HG03175 (cell line): ENCODE data around the gene DNAH12.
"Not testable (repeated sequence)": the region's sequence is repeated elsewhere in the genome, so short reads cannot be mapped to it uniquely, and the experiment has no call there.

Experiments used
- ATAC-seq: cut with Tn5 transposase; IDR thresholded peaks from one replicate; pipeline ENCODE4 v1.9.1; 2021; ENCODE audit warnings: mild to moderate bottlenecking, moderate library complexity; ENCODE audit not compliant: unreplicated experiment

DNAH12 gene

DNA sequence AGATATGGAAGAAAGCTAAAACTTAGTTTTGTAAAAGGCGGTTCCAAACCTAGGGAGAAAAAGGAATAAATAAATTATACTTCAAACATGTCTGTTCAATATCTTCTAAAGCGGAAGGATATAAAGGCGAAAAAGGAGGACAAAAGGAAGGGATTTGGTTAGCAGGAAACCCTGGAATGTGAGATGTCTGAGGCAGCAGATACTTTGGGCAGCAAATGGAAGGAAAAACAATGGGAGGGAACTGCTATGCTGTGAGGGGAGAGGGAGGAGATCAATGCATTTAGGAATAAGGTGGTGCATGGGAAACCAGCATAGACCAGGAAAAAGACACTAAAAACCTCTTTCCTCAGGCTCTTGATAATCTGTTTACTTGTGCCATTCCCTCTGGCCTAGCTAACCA is 120.8 kb downstream of the DNAH12 start:
- no peak for ATAC-seq

DNA sequence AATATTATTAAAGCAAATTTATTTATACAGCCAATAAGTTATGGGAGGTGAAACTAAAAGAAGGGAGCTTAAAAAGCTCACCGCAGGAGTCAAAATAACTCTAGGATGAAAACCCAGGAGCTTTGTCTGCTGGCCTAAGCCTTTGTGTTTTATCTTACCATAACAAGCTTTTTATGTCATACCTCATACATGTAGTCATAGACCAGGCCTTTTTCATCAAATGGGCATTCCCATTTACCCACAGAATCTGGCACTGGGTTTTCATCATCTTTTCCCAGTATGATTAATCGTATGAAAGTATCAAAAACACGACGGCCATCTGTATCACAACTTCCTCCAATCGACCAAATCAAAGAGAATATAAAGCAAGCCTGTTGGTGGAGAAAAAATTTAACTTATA is 122.8 kb downstream of the DNAH12 start:
- no peak for ATAC-seq

DNA sequence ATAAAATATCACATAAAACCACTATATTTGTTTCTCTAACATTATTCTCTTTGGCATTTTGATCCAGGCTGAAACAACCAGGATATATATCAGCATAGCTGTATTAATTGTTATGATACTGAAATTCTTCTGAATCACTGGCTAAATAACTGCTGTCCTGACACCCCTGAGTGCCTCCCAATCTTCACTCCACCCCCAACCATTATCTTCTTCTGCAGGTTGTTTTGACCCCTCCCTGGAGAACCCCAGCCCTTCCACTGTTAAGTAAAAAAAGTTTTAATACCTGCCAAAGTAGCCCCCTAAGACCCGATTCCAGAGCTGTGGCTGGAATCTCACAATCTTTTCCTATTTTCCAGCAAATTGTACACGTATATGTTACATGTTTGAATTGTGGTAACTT is 124.1 kb downstream of the DNAH12 start:
- no peak for ATAC-seq

DNA sequence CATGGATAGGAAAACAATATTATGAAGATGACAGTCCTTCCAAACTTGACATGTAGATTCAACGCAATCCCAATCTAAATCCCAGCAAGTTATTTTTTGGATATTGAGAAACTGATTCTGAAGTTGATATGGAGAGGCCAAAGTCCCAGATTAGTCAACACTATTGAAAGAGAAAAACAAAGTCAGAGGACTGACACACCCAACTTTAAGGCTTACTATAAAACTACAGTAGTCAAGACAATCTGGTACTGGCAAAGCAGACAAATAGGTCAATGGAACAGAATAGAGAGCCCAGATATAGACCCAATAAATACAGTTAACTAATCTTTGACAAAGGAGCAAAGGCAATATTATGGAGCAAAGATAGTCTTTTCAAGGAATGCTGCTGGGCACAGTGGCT is 132.4 kb downstream of the DNAH12 start:
- ATAC-seq: no peak

DNA sequence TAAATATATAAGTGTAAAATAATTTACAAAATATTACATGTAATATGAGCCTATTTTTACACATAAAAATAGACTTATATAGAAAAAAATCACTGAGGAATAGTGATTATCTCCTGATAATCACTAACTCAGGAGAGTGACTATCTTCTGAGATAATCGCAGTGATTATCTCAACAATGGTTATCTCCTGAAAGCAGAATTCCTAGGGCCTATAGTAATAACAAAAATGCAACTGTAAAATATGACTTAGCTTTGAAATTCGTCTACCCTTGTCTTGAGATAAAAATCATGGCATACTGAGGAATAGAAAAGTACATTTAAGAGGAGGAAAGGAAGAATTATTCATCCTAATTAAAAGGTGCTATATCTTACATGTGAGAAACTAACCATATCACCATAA is 134.7 kb downstream of the DNAH12 start:
- no peak for ATAC-seq

DNA sequence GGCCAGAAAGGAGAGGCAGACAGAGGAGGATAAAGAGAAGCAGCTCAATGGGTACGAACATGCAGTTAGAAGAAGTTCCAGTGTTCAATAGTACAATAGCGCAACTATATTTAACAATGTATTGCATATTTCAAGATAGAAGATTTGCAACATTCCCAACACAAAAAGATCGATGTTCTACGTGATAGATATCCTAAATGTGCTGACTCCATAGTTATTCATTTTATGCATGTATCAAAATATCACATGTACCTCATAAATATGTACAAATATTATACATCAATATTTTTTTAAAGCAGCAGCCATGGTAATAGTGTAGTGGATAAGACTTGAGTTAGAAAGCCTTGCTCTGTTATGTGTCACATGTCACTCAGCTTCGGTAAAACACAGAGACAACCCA is 141.5 kb downstream of the DNAH12 start:
- ATAC-seq: no peak

DNA sequence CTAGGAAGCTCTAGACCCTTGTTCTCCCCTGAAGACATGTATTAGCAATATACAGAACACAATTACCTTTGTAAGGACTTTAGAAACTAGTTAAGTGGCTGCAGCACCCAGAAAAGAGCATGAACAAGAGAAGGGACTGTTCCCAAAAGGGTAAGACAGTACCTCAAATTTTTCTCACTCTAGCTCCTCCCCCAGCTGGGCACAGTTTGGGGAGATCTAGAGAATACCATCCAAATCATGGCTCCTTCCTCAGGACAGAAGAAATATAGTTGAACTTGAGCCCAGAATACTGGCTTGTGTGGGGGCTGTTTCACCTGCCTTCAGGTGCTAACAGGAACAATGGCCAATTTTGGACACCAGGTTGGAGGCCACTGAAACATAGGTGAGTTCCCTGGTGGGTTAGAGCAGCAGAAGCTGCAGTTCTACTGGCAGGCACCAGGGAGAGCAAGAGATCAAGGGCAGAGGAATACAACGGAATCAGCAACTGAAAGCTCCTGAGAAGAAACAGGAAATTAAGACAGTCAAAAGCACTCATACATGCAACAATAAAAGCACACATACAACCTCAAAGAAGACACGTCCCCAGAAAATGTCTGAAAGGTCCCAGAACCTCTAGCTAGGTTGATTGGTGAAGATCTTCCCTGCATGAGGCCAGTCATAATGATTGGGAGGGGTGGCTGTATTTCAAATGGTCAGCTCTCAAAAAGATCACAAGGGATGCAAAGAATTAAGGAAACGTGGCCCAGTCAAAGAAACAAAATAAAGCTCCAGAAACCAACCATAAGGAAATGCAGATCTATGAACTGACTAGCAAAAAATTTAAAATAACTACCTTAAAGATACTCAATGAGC is 146.7 kb downstream of the DNAH12 start:
- peak; percentile 98 for ATAC-seq

DNA sequence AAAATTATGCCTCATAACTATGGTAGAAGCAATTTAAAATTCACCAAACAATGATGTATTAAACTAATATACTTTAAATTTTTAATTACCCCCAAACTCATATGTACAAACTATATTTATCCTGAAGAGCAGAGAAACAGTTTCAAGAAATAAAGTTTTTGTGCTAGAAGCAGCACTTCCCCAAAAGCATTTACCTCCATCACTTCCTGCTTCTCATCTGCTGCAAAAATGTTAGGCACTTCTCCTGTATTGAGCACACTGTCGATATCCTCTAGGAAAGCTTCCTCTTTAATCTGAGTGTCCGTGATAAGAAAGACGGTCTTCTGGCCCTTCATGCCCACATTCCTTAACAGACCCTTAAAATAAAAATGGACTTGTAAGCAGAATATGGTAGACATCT is 150.2 kb downstream of the DNAH12 start:
- ATAC-seq: no peak

DNA sequence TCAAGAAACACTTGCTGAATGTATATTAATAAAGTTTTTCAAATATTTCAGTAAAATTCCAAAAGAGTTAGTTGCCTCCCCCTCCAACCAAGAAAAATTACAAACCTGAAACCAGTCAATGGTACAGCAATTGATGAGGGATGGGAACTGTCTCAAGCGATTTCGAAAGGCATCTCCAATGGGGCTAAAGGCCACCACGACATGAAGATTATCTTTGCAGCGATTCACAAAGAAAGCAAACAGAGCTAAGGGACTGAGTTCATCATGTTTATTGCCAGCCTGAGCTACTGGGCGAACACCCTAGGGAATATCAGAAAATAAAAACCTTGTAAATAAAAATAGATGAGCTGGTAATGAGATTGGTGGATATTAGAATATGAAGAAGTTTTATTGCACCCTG is 152.4 kb downstream of the DNAH12 start:
- ATAC-seq: no peak

DNA sequence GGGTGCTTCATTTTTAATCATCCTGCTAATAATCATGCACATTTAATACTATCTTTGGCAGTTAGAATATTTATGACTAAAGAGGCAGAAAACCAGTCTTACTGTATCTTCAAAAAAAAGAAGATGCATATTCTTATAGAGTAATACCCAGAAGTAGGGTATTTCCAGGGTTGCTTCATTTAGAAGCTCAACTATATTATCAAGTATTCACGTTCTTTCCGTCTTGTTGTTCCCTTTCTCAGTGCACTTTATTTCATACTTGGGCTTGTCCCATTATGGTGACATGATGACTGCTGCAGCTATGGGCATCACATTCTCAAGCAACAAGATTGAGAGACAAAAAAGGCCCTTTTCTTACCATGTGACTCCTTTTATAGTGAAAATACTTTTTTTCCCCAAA is 154.9 kb downstream of the DNAH12 start:
- ATAC-seq: no peak

DNA sequence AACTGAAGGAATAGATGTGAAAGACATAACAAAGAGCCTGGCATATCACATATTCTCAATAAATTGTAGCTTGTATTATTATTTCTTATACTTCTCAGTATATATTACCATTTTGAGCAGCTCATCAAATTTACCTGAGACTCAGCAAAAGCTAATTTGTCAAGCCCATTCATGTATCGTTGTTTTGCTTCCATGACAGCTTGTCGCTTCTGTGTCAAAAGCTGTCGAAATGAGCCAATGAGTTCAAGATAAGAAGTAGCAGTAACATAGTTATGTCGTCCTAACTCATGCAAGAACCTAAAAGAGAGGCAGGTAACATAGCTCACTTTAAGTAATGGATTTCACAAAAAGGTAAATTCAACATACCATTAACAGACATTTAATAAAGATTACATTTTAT is 157.8 kb downstream of the DNAH12 start:
- no peak for ATAC-seq

DNA sequence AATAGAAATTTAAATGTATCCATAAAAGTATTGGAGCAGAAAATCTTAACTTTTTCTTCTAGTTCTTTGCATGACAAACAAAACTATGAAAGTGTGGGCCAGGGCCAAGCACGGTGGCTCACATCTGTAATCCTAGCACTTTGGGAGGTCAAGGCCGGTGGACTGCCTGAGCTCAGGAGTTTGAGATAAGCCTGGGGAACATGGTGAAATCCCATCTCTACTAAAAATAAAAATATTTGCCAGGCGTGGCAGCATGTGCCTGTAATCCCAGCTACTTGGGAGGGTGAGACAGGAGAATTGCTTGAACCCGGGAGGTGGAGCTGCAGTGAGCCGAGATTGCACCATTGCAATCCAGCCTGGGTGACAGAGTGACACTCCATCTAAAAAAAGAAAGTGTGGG is 158.6 kb downstream of the DNAH12 start:
- ATAC-seq: no peak

DNA sequence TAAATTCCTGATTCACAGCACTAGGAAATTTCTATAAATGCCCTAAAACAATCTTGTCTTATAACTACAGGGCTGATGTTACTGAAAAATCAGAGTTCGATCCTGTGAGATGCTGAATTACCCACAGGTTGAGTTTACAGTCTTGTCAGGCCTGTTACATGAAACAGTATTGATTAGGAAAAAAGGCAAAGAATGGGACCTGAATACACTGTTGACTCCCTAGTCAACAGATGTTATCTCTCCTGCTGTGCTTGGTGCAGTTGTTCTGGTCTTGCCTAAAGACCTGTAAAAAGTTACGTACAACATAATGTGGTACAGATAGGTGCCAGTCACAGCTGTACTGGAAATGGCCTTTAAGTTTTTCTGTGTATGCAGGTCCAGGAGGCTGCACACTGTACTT is 160.3 kb downstream of the DNAH12 start:
- no peak for ATAC-seq

DNA sequence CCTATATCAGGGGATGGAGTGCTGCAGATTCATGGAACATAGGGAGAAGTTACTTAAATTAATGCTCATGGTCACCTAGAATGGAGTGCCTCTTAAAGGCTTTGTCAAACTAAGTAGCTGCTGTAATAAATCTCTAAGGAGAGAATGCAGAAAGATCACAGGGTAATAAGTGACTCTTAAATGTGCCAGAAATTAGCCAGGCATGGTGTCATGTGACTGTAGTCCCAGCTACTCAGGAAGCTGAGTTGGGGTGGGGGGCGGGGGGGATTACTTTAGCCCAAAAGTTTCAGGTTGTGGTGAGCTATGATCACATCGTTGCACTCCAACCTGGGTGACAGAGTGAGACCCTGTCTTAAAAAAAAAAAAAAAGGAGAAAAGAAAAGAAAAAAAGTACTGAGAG is 160.7 kb downstream of the DNAH12 start:
- no peak for ATAC-seq

DNA sequence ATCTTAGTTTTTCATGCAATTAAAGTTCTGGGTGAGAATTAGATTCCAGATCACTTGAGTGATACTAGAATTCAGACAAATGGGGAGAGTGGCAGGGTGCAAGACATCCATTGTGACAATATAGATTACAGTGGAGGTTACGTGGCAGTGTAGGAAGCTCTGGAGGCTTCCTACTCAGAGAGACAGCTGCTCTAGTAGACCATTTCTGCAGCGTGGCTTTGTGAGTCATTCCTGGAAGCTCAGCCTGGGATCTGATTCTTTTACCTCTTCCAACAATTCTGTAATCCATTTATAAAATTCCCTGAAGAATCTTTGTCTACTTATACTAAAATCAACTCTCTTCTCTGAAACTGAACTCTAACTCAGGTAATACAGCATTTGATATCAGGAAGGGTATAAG is 161.2 kb downstream of the DNAH12 start:
- no peak for ATAC-seq

DNA sequence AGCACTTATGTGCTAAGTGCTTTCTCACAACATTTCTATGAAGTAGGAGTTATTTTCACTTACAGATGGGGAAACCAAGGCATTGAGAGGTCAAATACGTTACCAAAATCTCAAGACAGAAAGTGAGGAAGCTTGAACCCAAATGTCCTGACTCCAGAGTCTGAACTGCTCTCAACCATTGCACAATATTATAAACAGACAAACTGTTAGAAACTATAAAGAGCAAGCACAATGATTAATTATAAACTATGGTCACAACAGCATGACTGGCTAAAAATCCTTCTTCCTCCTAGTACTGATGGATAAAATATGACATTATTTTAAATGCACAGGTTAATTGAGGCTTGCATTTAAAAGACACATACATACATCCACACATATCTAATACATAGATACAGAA is 173.8 kb downstream of the DNAH12 start:
- no peak for ATAC-seq

DNA sequence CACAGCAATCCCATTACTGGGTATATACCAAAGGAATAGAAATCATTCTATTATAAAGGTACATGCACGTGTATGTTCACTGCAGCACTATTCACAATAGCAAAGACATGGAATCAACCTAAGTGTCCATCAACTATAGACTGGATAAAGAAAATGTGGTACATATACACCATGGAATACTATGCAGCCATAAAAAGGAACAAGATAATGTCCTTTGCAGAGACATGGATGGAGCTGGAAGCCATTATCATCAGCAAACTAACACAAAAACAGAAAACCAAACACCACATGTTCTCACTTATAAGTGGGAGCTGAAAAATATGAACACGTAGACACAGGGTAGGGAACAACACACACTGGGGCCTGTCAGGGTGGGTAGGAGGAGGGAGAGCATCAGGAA is 179.1 kb downstream of the DNAH12 start:
- ATAC-seq: not testable (repeated sequence)

DNA sequence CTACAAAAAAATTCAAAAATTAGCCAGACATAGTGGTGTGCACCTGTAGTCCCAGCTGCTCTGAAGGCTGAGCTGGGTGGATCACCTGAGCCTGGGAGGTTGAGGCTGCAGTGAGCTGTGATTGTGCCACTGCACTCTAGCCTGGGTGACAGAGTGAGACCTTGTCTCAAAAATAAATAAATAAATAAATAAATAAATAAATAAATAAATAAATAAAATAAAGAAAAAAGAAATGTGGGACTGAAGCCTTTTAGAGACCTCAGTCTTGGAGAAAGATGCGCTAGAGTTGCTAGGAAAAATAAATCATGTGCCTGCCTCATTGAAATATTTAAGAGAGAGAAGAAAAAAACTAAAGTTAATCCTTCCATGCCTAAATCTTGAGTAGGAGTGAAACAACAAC is 187.9 kb downstream of the DNAH12 start:
- ATAC-seq: not testable (repeated sequence)

DNA sequence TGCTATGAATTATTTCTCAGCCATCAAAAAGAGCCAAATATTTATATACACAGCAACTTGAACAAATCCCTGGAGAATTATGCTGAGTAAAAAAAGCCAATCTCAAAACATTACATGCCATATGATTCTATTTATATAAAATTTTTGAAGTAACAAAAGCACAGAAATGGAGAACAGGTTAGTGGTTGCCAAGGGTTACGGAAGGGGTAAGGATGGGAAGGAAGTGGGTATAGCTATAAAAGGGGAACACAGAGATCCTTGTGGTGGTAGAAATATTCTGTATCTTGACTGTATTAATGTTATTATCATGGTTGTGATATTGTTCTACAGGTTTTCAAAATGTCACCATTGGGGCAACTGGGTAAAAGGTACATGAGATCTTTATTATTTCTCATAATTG is 189.4 kb downstream of the DNAH12 start:
- ATAC-seq: no peak

DNA sequence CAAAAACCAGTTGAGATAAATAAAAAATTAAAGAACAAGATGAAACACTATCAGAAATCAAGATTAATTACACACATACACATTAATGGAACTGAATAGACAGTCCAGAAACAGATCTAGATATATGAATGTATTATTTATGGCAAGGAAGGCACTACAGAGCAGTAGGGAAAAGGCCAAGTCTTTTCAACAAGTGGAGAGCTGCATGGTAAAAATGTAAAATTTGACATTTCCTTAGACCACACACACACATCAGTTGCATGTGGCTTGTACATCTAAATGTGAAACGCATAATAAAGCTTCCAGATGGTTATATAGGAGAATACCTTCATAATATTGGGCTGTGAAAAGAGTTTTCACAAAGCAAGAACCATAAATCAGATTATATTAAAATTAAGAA is 193.9 kb downstream of the DNAH12 start:
- ATAC-seq: no peak

DNA sequence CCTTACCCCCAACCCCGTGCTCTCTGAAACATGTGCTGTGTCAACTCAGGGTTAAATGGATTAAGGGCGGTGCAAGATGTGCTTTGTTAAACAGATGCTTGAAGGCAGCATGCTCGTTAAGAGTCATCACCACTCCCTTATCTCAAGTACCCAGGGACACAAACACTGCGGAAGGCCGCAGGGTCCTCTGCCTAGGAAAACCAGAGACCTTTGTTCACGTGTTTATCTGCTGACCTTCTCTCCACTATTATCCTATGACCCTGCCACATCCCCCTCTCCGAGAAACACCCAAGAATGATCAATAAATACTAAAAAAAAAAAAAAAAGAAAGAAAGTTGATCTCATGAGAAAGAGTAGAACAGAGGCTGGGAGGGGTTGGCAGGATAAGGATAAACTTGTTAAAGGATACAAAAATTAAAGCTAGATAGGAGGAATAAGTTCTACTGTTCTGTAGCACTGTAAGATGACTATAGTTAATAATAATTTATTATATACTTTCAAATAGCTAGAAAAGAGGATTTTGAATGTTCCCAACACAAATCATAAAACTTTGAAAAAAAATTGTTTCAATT is 205.0 kb downstream of the DNAH12 start:
- ATAC-seq: not testable (repeated sequence)

DNA sequence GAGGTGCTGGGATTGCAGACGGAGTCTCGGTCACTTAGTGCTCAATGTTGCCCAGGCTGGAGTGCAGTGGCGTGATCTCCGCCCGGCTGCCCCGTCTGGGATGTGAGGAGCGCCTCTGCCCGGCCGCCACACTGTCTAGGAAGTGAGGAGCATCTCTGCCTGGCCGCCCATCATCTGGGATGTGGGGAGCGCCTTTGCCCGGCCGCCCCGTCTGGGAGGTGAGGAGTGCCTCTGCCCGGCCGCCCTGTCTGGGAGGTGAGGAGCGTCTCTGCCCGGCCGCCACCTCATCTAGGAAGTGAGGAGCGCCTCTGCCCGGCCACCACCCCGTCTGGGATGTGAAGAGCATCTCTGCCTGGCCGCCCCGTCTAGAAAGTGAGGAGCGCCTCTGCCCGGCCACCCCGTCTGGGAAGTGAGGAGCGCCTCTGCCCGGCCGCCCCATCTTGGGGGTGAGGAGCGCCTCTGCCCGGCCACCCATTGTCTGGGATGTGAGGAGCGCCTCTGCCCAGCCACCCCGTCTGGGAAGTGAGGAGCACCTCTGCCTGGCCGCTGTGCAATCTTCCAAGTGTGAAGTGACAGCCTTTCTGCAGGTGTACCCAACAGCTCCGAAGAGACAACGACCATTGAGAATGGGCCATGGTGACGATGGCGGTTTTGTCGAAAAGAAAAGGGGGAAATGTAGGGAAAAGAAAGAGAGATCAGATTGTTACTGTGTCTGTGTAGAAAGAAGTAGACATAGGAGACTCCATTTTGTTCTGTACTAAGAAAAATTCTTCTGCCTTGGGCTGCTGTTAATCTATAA is 205.7 kb downstream of the DNAH12 start:
- not testable (repeated sequence) for ATAC-seq
